Stimulated activated CD8-positive, alpha-beta memory T cell treated with anti-CD3 and anti-CD28 coated beads, Interleukin-15, amount 100 ng/mL, for 1 hour (primary cell): ENCODE data around the gene ZBTB7A.

ENCODE experiments used
- DNase-seq: peaks from one replicate; pipeline ENCODE4 v3.0.0-alpha.2; 2020; ENCODE audit warnings: low read depth

ZBTB7A gene

DNA sequence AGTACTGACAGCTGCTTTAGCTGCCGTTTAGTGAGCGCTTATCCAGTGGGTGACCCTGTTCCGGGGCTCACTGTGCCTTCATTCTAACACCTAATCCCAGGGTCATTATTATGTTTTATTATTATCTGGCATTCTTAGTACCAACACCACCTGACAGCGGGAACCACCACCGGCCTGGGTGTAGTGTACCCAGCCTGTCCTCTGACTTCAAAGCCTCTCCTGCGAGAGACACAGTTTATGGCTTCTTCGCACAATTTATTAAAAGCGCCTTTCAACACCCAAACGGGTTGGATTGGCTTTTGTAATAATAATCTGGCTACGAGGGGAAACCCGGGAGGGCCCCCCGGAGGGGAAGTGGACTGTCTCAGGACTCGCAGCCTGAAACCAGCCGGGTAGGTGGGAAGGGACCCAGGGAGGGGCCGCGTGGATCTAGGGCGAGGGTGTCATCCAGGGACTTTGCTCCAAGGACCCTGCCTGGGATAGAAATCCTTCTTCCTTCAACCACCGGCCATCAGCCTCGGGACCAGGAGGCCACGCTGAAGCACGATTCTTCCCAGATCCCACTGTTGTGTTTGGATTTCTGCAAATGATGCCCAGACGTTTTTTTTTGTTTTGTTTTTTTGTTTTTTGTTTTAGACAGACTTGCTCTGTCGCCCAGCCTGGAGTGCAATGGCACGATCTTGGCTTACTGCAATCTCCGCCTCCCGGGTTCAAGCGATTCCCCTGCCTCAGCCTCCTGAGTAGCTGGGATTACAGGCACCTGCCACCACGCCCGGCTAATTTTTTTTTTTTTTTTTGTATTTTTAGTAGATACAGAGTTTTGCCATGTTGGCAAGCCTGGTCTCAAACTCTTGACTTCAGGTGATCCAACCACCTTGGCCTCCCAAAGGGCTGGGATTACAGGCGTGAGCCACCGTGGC, 1.6 kb upstream of the ZBTB7A start:
- DNase-seq, result no peak

DNA sequence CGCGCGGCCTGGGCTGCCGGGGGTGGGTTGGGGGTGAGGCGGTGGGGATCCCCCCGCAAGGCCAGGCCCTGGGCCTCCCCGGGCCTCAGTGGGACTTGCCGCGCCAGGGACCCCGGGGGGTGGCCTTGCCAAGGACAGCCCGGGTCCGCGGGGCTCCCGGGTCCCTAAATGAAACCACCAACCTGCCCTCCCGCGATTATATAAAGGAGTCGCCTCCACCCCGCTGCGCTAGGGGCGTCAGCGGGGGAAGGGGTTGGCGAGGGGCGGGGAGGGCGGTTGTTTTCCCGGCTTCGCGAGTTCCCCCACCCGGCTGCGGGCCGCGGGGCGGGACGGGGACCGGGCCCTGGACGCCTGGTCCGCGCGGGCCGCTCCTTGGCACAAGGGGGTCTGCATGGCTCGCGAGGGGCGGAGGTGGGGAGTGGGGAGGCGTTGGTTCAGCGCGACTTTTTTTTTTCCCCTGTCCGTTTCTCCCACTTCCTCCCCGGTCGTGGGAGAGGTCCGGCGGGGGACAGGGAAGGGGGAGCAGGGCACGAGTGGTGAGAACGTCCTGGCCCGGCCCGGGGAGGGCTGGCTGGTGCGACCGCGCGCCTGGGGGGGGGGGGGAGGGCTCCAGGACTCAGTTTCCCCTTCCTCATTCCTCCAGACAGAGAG, 822 bp upstream of the ZBTB7A start:
- no peak for DNase-seq

DNA sequence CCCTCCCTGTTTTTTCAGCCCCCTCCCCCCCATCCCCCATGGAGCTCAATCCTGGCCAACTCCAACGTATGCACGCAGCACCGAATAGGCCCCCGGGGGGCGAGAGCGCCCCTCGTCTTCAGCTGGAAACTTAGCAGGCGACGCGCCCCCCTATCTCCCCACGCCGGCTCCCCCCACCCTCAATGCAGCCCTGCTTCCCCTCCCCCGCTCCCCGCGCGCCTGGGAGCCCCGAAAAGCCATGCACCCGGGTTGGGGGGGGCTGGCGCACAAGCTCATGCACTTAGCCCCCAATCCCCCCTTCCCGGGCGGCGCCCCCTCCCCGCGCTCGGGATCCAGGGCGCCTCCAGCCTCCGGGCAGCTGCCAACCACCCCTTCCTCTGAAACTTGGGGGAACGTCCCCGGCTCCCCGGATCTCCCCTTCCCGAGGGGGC, 508 bp downstream of the ZBTB7A start:
- no peak for DNase-seq

DNA sequence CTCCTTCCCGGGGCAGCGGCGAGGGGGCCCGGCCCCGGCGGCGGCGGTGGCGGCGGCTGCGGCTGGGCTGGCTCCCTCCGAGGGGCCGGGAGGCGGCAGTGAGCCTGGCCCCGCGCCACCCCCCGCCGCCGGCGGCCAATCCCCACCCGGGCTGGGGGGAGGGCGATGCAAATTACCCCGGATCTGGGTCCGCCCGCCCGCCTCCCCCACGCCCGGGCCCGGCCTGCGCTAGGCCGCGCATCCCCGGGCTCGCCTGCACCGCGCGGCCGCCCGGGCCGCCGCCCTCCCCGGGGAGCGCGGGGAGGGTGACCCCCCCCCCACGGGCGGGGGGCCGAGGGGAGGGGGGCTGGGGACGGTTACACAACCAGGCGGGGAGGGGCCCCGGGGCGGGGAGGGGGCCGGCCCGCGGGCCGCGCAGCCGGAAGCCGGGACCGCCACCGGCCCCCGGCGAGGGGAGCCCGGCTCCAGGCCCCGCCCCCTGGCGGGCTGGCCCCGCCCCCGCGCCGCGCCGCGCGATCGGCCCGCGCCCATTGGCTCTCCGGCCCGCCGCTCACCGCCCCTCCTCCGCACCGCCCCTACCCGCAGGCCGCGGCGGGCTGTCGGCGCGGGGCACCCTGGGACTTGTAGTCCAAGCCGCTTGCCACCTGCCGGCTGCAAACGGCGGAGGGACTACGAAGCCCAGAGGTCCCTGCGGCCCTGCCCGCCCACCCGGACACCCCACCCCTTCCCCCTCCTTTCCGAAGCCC, 1.1 kb downstream of the ZBTB7A start:
- DNase-seq, result peak; percentile 88

DNA sequence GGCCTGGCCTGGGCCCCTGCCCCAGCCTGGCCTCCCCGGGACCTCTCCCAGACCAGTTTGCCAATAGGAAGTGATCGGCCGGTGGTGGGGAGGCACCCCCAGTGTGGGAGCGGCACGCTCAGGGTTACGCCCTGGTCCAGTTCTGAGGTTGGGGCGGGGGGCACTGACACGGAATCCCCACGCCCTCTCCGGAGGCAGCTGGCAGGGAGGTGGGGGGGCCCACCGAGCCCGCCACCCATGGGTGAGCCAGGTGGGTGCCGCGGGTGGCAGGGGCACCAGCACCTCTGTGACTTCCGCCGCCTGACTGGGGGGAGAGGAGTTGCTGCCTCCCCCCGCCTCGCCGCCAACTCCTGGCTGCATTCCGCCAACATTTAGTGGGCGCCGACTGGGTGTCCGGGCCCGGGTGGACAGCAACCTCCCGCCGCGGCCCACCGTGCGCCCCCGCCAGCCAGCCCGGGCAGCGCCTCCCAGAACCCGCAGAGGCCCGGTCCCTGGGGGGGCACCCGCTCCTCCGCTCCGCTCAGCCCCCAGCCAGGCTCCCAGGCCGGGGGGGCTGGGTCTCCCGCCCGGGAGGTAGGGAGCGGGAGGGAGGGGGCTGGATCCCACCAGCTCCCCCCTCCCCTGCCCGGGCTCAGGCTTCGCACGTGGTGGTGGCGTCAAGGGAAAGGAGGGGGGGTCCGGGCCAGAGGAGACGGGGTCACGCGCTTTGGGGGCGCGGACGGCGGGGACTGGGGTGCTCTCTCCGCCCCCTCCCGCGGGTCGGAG, 2.0 kb downstream of the ZBTB7A start:
- no peak for DNase-seq

DNA sequence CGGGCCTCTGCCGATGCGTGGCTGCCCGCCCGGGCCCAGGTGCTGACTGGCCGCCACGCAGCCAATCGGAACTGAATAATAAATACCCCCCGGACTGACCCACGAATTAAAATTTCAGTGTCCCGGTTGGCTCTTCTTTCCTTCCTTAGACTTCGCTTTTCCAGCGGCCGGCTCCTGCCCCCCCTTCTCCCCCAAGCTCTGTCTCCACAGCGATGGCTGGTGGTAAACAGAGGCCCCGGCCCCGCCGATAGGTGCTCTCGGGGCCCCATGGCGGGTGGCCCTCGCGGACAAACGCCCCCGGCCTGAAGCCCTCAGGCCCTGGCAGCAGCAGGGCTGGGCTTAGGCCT, 2.6 kb downstream of the ZBTB7A start:
- no peak for DNase-seq

DNA sequence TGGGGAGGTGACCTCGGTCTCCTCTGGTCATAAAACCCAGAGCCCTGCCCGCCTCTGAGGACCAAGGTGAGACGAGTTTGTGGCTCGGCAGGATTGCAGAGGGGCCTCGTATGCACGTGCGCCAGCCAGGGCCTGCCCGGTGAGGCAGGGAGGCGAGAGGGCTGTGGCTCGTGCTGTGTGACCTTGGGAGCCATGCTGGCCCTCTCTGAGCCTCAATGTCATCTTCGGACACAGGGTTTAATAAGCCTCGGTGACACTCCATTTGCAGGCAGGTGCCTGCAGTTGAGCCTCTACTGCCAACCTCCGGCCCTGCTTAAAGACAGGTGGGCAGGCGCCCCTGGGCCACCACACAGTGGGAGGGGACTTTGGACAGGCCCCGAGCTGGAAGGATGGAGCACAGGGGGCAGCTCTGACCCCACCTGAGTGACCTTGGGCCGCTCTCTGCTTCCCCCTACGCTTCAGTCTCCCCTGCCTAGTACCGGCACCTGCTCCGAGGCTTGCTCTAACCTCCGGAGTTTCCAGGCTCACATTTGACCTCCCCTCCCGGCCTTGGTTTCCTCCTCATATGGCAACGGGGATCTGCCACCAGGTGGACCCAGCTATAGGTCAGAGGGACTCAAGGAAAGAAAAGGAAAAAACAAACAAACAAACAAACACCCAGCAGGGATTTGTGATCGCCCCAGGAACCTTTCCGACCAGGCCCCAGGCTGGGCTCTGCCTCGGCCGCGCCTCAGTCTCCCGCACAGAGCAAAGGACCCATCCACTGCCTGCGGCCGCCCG, 3.1 kb downstream of the ZBTB7A start:
- DNase-seq, result no peak

DNA sequence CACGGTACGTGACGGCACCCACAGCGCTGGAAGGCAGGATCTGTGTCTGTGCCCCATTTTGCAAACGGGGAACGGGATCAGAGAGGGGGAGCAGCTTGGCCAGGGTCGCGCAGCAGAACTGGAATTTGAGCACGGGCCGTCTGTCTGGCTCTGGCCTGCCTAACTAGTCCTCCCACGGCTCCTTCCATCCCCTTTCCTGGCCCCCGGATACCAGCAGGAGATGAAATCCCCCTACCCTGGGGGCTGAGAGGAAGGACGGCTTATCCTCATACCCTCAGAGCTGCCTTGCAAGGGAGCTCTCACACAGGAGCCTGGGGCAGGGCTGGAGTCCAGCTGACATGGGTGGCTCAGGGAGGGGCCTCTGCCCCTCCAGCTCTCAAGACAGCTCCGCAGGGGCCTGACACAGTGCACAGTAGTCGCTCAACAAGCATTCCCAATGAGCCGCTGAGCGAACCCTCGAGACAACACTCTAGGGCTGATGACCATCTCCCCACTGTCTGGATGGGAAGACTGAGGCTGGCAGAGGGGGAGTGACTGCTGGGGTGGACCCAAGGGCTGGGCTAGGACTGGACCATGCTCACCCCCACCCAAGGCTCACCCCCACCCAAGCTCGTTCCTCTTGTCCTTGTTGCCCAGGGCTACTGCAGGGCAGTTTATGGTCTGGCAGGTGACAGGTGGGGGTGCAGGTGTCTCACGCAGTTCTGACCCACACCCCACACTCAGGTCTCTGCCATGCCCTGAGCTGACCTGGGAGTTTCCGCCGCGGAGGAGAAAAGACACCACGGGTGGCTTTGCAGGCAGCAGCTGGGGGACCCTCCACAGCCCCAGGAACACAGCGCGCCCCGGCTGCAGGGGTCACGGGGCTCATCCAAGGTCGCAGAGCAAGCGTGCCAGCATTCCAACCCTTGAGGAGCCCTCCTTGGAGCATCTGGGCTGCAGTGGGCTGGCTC, 4.0 kb downstream of the ZBTB7A start:
- no peak for DNase-seq

DNA sequence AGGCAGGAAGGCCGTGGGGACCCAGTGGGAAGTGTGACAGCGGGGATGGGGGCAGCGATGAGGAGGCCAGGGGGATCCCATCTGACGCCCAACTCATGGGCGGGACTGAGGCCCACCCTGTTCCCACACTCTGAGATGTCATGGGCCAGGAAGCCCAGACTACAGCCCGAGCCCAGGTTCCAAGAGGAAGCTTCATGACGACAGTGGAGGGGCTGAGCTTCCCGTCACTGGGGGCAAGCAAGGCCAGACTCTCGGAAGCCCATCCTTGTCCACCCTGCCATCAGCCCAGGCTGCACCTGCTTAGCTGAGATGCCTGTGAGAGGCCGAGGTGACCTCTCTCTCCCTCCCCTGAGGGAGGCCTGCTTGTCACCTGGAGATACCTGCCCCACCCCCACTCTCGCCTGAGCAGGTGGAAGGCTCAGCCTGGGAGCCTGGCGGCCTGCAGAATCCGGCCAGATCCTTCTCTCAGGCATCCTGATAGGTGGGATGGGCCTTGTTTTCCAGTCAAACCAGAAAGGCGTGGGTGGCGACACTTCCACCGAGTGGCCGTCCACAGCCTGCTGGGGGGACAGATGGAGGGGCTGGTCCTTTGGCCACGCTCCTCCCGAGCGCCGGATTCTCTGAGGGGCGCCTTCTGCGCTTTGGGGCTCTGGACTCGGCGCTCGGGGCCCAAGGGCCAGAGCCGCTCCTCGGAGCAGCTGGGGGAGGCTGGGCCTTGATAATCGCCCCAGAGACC, 4.8 kb downstream of the ZBTB7A start:
- no peak for DNase-seq

DNA sequence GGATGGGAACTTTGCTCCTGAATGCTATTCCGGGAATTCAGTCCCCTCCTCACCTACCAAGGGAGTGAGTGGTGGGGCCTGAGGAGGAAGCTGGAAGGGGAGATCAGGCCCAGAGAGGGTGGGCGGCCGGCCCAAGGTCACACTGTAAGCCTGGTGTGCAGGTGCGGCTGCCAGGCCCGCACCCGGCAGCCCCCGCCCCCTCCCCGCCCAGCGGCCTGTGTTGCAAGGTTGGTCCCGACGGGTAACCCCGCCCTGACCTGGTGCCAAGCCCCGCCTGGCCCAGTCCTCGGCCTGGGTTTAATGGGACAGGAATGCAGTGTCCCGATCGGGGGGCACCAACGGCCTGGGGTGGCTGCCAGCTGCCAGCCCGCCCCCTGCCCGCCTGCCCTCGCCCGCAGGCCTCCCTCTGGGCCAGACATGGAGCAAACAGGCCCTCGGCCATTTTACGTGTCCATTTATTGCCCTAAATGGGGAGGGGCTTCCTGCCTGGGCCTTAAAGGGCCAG, 5.5 kb downstream of the ZBTB7A start:
- DNase-seq, result no peak

DNA sequence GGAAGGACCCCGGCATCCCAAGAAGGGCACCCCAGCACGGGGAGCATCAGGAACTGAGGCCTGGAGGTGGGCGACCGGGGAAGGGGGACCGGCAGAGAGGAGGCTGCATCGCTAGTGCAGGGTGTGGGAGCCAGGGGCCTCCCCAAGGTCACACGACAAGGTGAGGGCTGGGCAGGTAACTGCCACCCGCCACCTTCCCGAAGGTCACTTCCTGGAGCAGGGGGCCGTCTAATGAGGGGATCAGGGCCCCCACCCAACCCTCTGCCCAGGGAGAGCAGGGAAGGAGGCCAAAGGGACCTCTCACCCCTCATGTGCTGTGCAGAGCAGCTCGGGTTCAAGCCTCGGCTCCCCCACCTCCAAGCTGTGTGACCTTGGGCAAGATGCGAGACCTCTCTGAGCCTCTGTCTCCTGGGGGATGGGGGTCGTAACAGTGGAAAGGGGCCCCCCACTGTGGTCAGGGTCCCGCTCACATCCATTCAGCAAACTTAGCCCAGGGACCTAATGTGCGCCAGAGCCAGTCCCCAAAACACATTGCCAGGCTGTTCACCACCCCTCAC, 6.0 kb downstream of the ZBTB7A start:
- DNase-seq, result no peak

DNA sequence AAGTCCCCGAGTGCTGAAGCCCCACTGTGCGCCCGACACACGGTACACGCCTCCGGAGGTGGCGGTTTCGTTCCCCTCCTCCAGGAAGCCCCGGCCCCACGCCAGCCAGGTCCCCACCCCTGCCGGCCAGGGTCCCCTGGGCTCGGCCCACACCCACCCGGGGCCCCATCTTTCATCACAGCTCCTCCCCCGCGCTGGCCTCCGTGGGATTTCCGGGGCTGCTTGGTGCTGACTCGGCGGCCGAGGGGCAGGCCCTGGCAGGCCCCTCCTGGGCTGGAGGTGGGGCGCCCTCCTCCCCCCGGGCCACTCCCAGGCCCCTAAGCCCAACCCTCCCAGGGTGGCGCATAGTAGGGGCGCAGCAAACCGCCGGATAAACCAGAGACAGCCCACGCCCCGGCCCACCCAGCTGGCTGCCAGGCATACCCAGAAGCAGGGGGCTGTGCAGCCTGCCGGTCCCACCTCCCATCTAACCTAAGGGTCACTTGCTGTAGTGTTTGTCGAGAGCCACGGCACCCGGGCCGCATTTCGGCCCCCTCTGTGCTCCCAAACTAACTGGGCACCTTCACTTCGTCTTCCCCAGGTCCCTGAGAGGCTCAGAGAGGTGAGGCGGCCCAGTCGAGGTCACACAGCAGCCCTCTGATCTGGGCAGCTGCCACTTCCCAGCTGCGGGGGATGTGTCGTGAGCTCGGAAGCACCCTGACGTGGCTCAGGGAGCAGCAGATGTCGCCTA, 6.6 kb downstream of the ZBTB7A start:
- DNase-seq, result no peak

DNA sequence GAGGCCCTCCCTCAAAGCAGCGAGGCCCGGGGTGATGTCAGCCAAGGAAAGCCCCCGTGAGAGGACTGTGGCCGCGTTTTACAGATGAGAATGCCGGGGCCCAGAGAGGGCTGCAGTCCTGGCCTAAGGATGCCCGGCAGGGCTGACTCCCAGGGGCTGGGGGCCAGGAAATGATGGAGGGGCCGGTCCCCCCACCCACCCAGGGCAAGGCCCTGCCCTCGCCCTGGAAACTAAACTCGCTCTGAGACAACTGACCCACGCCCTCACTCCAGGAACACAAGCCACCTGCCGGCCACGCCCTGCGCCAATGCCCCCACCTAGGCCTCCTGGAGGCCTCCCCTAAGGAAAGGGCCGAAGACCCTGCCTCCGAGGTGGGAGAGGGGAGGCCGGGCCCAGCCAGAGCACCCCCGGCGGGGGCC, 7.2 kb downstream of the ZBTB7A start:
- DNase-seq, result no peak

DNA sequence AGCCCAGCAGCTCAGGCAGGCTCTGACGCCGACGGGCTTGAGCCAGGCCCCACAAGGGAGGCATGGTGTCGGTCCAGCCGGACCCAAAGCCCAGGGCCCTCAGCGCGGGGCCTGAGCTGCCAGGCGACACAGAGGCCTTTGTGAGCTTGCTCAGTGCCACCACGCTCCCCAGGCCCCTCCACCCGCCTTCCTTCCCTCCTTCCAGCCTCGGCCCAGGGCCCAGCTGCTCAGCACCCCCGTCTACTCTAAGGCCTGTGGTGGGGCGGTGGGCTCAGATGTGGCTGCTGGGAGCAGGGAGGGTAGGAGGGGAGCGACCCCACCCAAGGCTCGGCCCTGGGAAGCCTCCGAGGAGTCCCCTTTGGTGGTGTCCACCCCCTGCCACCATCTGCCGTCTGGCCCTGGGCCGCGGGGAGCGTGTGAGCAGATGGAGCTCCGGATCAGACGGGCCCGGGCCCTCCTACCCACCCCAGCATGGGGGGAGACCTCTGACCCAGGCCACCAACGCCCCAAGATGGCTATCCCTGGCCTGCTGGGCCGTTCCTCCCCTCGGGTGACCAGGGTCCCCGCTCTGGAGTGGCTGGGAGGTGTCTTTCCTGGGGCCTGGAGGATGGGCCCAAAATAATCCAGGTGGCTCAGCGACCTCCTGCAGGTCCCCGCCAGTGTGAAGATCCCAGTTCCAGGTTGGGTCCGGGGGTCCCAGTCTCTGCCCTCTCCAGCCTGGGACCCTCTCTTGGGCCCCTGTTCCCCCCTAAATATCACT, 7.8 kb downstream of the ZBTB7A start:
- no peak for DNase-seq

DNA sequence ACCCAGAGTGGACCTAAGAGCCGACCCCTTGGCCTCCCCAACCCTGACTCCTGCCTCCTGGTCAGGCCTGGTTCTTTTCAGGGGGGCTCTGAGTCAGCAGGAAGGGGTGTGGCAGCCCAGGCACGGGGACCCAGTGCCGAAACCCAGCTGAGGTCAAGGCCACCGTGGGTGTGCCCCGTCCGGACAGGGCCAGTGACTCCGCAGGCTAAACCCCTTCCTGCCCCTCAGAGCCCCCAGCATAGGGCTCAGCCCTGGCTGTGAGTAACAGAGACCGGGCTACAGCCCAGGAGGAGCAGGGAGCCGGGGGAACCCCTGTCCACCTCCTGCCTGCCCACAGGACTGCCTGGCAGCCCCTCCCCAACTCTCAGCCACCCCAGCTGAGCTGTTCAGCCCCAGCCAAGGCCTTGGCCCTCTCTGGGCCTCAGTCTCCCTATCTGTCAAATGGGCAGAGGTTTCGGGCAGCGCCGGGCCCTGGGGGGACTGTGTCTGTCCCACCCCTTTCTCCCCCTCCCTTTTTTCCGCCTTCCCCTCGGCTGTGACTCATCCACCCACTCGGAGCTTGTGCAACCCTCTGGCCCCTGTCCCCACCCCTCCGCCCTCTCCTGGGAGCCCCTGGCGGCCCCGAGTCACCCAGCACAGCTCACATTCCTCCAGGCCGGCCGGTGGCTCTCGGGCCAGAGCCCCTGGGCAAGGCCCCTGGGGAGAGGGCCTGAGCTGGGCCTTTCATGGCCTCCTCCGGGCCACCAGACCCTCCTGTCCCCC, 8.6 kb downstream of the ZBTB7A start:
- peak; percentile 19 for DNase-seq

DNA sequence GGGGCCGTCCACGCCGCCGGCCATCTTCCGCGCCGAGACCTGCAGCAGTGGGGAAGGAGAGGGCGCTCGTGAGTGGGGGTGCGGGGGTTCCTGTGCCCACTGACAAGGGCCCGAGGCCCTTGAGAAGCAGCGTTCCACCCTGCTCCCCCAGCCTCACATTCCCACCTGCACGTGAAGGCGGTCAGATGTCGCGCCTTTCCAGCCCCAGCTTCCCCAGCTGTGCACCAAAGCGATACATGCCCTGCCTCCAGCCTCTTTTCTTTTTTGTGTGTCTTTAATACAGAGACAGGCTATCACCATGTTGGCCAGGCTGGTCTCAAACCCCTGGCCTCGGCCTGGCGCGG, 11.5 kb downstream of the ZBTB7A start:
- DNase-seq, result no peak
